Left ventricle myocardium superior (tissue), 1 donor: ENCODE measurements around the gene NDUFA12. TPM values are rescaled to one million over a fixed set of nuclear protein-coding genes. Genes with fewer than 3 reads are reported as not detected.
"Not testable (repeated sequence)": the region's sequence is repeated elsewhere in the genome, so short reads cannot be mapped to it uniquely, and the experiment has no call there.

Experiments used
- ATAC-seq: fragments of 200-7000 bp; cut with Tn5 transposase; one replicate; pipeline ENCODE4 v1.9.1; 2020; ENCODE audit warnings: mild to moderate bottlenecking, moderate library complexity
- DNase-seq: peaks from one replicate; pipeline ENCODE4 v3.0.0-alpha.2; 2020
- intact Hi-C: fragments of 100-400 bp; cut with micrococcal nuclease; formaldehyde crosslinking; loops from one replicate; pipeline ENCODE4 v1.11.0; 2022
- long read RNA-seq: library from polyadenylated mRNA; unstranded; transcript quantifications from one replicate; pipeline ENCODE4 v2.0.0, GENCODE V29; 2021
- total RNA-seq: library from RNA; stranded (reverse); fragmentation: NEBNext Ultra II Directional; extraction: Animal tissue kit (Norgen Biotek cat#: 25700); gene quantifications from one replicate; pipeline ENCODE4 v1.2.1, GENCODE V29; 2021
- donor health status: DM: no; HTN: yes; CAD: no; lungs with severe emphysema.

The NDUFA12 gene
- total RNA-seq = 379 TPM
- long read RNA-seq, transcript NDUFA12-201 (4 exons, 635 nt) = major isoform, 228 of 233 reads
- long read RNA-seq, partial matches to known transcripts = 2 of 233 reads
- long read RNA-seq, other reads (novel, unspliced or antisense) = 2 of 233 reads

DNA sequence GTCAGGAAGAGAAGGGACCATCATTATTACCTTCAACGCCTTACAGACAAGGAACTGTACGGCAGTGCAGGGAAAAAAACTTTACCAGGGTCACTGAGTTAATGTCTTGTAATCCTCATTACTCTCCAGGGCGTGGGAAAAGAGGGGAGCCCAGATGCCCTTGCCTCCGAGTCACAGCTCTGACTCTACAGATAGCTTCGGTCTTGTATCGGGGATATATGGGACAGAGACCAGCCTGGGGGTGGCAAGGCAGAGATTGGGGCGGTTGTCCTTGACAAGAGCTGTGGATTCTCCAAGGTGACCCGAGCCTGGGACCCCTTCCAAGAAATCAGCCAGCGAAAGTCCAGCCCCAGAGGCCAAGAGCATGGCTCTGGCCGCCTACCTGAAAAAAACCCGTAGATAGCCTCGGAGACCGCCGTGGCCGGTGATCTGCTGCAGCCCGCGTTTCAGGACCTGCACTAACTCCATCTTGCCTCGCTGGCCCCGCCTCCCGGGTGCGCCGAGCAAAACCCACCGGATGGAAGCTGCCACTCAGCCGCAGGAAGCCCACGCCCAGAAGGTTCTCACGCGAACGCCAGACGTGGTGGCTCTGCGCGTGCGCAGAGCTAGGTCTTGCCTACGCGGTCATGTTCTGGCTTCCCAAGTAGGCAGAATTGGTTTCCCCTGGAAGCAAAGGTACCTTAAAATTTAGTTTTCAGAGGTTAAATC is at the start of gene NDUFA12:
NDUFA12 (minus strand) TSS at position 485 of the 708 bp plus-strand sequence; CDS start at position 468, 17 bp downstream.
- peak; percentile 100 for ATAC-seq
- DNase-seq = peak; percentile 97
- intact Hi-C loops = no loop called here

DNA sequence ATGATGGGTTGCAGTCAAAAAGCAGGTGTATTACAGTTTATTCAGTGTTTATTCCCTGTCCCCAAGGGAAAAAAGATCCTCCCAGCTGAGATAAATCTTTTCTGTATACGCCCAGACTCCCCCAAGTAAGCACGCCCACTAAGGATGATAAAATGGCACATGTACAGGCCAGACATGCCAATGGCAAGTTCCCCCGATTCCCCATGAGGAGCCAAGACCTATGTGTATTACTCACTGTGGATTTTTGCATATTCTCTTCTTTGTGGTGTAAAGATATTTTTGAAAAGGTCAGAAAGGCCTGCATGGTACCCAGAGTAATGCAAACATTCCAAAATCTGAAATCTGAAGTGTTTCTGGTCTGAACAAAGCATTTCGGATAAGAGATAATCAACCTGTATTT is 47.7 kb upstream of the NDUFA12 start:
- intact Hi-C loops = no loop called here
- DNase-seq (no peak), ATAC-seq (no peak)

DNA sequence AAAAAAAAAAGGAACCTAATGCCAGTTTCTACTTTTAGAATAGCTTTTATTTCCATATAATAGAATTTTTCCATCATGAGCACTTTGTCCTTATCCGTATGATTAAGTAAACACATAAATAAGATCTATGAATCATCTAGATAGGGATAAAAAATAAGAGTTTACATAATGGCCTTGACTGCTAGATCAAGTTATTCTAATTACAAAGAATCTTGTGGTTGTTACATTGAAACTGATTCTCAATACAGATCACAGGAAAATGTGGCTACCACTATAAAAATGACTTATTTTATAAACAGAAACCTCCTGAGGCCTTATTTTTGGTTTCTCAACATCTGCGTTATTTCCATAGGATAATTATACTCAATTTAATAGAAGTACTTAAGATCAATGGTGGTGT is 34.4 kb upstream of the NDUFA12 start:
- intact Hi-C loops = no loop called here
- DNase-seq (no peak), ATAC-seq (no peak)

DNA sequence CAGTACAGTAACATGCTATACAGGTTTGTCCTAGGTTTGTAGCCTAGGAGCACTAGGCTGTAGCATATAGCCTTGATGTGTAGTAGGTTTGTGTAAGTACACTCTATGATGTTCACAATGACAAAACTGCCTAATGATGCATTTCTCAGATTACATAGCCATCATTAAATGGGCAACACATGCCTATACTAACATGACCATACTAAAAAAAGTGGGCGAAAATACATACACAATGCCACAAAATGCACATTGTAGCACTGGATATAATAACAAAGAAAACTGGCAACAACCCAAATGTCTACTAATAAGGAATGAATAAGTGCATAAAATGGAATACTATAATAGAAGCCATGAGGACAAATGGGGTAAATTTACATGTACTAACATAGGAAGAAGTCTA is 31.3 kb upstream of the NDUFA12 start:
- ATAC-seq = no peak
- no peak for DNase-seq
- intact Hi-C loops = no loop called here

DNA sequence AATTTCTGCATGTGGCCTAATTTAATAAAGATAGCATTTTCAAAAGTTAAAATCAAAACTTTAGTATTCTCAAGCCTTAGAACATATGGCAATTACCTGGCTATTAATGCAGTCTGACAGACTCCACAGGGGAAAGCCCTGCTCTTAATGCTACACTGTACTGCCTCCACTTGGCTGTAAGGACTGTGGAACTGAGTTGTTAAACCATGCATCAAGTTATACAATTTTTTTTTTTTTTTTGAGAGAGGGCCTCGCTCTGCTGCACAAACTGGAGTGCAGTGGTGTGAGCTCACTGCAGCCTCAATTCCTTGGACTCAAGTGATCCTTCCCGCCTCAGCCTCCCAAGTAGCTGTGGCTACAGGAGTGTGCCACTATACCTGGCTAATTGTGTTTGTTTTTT is 19.0 kb upstream of the NDUFA12 start:
- DNase-seq (no peak), ATAC-seq (no peak)
- intact Hi-C loops = no loop called here

DNA sequence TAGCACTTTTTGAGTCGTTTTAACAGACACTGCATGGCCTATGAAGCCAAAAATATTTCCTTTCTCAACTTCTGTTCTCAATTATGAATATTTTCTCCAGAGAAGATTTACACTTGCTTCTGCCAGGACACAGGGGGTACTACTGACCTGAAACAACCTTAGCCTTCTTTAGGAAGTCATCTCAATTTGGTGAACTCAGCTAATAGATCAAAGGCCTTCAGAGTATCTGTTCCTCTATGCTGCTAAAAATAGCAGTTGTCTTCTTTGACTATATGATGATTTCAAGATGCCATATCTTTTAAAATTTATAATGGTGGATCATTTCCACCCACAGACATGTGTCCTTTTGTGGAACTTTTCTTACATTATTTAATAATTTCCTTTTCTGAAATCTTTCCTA is 14.0 kb upstream of the NDUFA12 start:
- intact Hi-C loops = no loop called here
- ATAC-seq (no peak), DNase-seq (no peak)

DNA sequence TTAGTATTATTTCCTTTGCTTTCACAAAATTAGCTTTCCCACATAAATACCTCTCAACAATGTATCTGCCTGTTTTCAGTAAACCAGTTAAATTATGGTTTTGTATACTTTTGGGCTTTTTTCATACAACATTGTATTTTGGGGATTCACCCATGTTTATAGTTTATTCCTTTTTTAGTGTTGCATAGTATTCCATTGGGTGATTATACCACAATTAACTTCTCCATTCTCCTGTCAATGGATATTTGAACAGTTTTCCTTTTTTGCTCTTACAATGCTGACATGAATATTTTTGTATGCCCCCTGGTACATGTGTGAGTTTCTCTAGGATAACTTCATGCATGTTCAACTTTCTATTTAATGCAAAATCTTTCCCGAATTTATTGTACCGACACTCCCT is 12.6 kb upstream of the NDUFA12 start:
- DNase-seq = no peak
- intact Hi-C loops = no loop called here
- no peak for ATAC-seq

DNA sequence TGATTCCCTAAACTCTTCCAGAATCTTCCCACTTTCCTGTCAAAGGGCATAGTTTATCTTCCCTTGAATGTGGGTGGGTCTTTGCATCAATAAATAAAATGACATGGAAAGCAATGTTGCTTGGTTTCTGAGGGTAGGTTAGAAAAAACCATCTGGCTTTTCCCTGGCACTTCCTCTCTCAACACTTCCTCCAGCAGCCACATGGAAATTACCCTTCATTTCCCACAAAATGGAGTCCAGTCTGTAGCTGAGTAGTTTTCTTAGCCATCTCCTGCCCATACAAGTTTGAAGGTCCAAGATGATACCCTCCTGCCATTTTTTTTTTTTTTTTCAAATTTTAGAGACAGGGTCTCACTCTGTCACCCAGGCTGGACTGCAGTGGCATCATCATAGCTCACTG is 11.1 kb upstream of the NDUFA12 start:
- ATAC-seq = no peak
- no peak for DNase-seq
- intact Hi-C loops = no loop called here

DNA sequence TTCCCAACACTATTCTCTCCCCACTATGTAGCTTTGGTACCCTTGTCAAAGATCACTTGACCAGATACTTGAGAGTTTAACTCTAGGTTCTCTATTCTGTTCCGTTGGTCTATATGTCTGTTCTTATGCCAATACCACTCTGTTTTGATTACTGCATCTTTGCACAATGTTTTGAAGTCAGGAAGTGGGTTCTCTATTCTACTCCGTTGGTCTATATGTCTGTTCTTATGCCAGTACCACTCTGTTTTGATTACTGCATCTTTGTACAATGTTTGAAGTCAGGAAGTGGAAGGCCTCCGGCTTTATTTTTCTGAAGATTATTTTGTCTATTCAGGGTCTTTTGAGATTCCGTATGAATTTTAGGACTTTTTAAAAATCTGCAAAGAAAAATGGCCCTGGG is 2.7 kb upstream of the NDUFA12 start:
- ATAC-seq (no peak), DNase-seq (no peak)
- intact Hi-C loops = no loop called here

DNA sequence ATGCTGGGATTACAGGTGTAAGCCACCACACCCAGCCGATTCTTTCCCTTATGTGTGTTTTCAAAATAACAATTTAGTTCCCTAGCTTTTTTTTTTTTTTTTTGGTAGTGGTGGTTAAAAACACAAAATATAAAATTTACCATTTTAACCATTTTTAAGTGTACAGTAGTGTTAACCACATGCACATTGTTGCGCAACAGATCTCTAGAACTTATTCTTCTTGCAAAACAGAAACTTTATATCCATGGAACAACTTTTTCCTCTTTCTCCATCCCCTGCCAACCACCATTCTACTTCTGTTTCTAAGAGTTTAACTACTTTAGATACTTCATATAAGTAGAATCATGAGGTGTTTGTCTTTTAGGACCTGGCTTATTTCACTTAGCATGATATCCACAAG is 1.1 kb upstream of the NDUFA12 start:
- DNase-seq = no peak
- no peak for ATAC-seq
- intact Hi-C loops = no loop called here

DNA sequence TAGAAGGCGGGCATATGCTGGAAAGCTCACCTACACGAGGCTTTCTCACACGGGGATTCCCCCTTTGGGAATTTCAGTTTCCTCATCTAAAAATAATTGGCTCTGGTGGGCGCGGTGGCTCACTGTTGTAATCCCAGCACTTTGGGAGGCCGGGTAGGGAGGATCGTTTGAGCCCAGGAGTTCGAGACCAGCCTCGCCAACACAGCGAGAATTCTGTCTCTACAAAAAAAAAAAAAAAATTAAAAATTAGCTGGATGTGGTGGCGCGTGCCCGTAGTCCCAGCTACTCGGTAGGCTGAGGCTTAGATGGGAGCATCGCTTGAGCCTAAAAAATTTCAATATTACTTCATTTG is 400 bp upstream of the NDUFA12 start:
- ATAC-seq (peak; percentile 18), DNase-seq (peak; percentile 33)
- intact Hi-C loops = no loop called here

DNA sequence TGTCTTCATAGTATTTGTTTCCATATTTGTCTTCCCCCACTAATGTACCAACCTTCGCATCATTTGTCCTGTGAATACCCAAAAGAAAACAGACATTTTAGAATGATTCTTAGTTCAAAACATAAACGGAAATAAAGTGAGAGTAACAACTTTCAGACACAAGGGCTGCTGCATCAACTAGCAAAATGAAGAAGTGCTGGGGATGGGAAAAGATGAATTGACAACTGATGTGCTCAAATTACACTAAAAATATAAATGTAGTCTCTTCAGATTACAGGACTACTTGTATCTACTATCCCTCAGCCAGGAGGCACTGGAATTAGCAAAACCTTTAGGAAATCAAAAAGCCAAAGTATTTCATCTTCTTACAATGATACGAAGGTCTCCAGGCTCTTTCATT is 743 bp downstream of the NDUFA12 start:
- intact Hi-C loops = no loop called here
- ATAC-seq (no peak), DNase-seq (no peak)

DNA sequence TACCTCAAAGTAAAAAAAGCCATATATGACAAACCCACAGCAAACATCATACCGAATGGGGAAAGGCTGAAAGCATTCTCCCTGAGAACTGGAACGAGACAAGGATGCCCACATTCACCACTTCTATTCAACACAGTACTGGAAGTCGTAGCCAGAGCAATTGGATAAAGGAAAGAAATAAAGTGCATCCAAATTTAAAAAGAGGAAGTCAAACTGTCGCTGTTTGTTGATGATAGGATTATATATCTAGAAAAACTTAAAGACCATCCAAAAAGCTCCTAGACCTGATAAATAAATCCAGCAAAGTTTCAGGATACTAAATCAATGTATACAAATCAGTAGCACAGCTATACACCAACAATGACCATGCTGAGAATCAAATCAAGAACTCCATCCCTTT is 5.2 kb downstream of the NDUFA12 start:
- DNase-seq = no peak
- no peak for ATAC-seq
- intact Hi-C loops = no loop called here

DNA sequence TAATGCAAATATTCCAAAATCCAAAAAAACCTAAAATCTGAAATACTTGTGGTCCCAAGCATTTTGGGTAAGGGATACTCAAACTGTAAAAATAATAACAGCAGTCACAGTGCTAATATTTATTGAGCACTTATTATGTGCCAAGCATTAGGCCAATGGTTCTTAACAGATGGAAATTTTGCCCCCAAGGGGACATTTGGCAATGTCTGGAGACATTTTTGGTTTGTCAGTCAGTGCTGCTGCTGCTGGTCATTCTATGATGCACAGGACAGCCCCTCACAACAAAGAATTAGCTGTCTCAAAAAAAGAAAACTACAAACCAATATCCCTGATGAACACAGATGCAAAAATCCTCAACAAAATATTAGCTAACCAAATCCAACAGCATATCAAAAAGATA is 5.8 kb downstream of the NDUFA12 start:
- no peak for ATAC-seq

DNA sequence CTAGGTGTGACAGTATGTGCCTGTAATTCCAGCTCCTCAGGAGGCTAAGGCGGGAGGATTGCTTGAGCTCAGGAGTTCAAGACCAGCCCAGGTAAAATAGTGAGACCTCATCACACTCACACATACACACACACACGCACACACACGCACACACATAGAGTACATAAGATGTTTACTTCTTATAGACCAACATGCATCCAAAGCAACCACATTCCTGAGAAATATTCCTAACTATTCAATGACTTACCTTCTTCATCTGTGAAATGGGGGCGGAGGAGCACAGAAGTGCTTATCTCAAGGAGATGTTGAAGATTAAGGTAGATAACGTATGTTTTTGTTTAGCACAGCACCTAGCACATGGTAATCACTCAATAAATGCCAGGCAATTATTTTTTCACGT is 6.4 kb downstream of the NDUFA12 start:
- intact Hi-C loops = no loop called here
- no peak for ATAC-seq
- DNase-seq = no peak

More for the DNA sequence above, 5.8 kb downstream of the NDUFA12 start:
- DNase-seq = no peak
- intact Hi-C loops = no loop called here

DNA sequence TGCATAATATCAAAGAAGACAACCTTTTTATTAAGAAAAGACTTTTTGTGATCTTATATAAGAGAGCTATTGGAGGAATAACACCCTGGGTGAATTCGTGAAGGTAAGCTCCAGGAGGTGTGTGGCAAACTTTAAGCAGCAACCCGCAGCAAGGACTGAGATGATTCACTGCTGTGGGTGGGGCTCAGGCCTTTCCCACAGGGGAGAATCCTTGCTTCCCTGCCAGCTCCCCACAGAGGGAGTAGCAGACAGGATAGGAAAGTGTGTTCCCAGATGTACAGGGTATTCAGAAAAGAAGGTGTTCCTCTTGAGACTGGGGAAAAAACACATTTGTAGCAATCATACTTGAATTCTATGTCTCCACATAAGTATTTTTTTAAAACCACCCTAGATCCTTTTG is 9.2 kb downstream of the NDUFA12 start:
- DNase-seq = no peak
- ATAC-seq = peak; percentile 23
- intact Hi-C loops = no loop called here

DNA sequence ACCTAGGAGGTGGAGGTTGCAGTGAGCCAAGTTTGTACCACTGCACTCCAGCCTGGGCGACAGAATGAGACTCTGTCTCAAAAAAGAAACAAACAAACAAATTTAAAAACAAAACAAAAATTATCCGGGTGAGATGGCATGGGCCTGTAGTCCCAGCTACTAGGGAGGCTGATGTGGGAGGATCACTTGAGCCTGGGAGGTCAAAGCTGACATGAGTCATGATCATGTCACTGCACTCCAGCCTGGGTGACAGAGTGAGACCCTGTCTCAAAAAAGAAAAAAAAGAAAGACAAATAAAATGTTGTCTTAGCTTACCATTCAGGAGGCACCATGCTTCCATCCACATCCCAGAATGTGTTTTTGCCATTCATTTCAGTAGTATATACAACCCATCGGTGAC is 9.6 kb downstream of the NDUFA12 start:
- ATAC-seq, intact Hi-C loops: not testable (repeated sequence)

DNA sequence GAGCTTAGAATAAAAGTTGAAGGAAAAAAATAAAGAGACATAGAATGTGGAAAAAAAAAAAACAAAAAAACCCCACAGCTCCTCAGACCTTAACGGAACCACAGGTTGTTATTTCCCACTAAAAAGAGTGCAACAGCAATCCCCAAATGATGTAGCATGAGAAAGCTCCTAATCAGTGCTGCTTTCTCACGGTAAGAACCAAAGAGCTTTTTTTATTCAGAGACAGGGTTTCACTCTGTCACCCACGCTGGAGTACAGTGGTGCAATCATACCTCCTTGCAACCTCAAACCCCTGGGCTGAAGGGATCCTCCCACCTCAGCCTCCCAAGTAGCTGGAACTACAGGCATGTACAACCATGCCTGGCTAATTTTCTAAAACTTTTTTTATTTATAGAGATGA is 13.3 kb downstream of the NDUFA12 start:
- ATAC-seq (no peak), DNase-seq (no peak)
- intact Hi-C loops = no loop called here

More for the DNA sequence above, 9.6 kb downstream of the NDUFA12 start:
- DNase-seq = not testable (repeated sequence)

DNA sequence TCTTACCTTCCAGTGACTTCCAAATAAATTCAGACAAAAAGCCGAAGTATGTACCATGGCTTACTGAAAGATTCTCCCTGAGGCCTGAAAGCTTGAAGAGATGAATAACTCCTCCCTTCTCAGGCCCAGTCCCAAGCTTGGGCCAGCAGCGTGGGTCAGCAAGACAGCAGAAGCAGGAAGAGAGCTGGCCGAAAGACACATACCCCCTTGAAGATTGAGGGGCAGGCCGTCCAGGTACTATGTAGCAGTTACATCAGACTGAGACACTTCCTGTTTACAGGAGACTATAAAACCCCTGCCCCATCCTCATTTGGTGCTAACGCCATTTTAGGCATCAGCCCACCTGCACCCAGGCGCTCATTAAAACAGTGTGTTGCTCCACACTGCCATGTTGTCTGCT is 15.0 kb downstream of the NDUFA12 start:
- intact Hi-C loops = no loop called here
- DNase-seq (no peak), ATAC-seq (no peak)

DNA sequence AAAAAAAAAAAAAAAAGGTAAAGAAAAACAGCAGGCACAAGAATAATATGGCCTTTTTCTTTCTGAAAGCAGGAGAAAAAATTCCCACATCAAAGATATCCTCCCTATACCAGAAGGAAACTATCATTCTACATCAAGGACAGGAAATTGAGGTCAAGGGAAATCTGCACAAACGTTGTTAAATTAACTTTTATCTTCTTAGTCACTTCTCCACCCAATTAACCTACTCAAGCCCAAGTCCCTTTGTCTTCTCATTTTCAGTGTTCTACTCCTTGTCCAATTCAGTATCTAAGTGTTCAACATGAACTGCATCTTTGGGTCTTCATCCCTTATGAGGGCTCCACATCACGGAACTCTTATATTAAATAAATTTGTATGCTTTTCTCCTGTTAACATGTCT is 15.7 kb downstream of the NDUFA12 start:
- DNase-seq (no peak), ATAC-seq (no peak)
- intact Hi-C loops = no loop called here

DNA sequence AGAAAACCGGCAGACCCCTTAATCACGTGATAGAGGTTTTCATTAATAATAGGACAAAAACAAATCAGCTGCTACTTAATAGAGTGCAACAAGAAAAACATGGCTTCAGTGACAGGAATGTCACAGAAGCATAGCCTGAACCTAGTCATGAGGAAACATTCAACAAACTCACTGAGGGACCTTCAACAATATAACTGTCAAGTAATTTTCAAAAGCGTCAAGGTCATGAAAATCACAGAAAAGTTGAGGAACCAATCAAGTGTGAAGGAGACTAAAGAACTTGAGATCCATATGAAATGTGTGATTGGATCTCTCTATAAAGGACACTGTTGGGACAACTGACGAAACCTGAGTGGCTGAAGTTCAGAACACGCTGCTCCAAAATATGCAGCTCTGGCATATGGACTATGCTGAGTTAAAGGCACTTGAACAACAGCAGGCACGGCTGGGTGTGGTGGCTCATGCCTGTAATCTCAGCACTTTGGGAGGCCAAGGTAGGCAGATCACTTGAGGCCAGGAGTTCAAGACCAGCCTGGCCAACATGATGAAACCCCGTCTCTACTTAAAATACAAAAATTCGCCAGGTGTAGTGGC is 16.3 kb downstream of the NDUFA12 start:
- no peak for ATAC-seq
- DNase-seq = no peak
- intact Hi-C loops = no loop called here
